IMR-90 (cell line): ENCODE data around the gene RNASE12. TPM values are rescaled to one million over a fixed set of nuclear protein-coding genes. Genes with fewer than 3 reads are reported as not detected.

Experiments
- ATAC-seq: fragments of 200-7000 bp; cut with Tn5 transposase; 2 replicates; pipeline ENCODE4 v1.9.1; 2020; ENCODE audit warnings: low read depth, mild to moderate bottlenecking, moderate library complexity
- BruUV-seq: library from RNA; stranded (reverse); fragments of 400-500 nt; replicated peaks from 2 replicates; lab custom pipeline; 2021; lab: Mats Ljungman, UMichigan
- CTCF ChIA-PET: fragments of 300-600 bp; formaldehyde crosslinking; extraction: SDS; loops from one replicate; lab custom pipeline; 2021; ENCODE audit warnings: antibody characterized with exemption; lab: Yijun Ruan, JAX
- POLR2A ChIA-PET: fragments of 300-600 bp; sonication (Branson Sonifier 250); formaldehyde crosslinking; loops from one replicate; lab custom pipeline; 2022; ENCODE audit warnings: antibody characterized with exemption; ENCODE audit not compliant: unreplicated experiment; lab: Charles Lee
- DNase-seq: peaks from one replicate; pipeline ENCODE4 v3.0.0; 2013
- H2AFZ ChIP-seq: replicated peaks from 2 replicates; pipeline ENCODE3; 2013; ENCODE audit warnings: low read length, mild to moderate bottlenecking; ENCODE audit not compliant: poor library complexity
- H2AK5ac ChIP-seq: 2 replicates; pipeline ENCODE4 v1.6.1; 2013; ENCODE audit warnings: low read depth, low read length, inconsistent platforms
- H2AK9ac ChIP-seq: replicated peaks from 2 replicates; pipeline ENCODE3; 2013; ENCODE audit warnings: mild to moderate bottlenecking, low read depth, low read length, moderate library complexity; ENCODE audit not compliant: poor library complexity
- H2BK120ac ChIP-seq: 2 replicates; pipeline ENCODE4 v1.6.1; 2013; ENCODE audit warnings: low read depth, low read length, inconsistent platforms
- H2BK15ac ChIP-seq: 3 replicates; pipeline ENCODE4 v1.6.1; 2013; ENCODE audit warnings: low read depth, low read length, inconsistent platforms
- H2BK20ac ChIP-seq: 2 replicates; pipeline ENCODE4 v1.6.1; 2013; ENCODE audit warnings: low read depth, mild to moderate bottlenecking, inconsistent platforms, low read length, moderate library complexity
- H2BK5ac ChIP-seq: 2 replicates; pipeline ENCODE4 v1.6.1; 2013; ENCODE audit warnings: mild to moderate bottlenecking, low read depth, low read length, inconsistent platforms; ENCODE audit not compliant: poor library complexity, severe bottlenecking
- H3K14ac ChIP-seq: replicated peaks from 2 replicates; pipeline ENCODE4 v1.6.1; 2013; ENCODE audit warnings: low read depth, low read length, inconsistent platforms
- H3K18ac ChIP-seq: 2 replicates; pipeline ENCODE4 v1.6.1; 2013; ENCODE audit warnings: low read depth, low read length, control low read depth
- H3K23ac ChIP-seq: 2 replicates; pipeline ENCODE4 v1.6.1; 2013; ENCODE audit warnings: low read depth, low read length, inconsistent platforms
- H3K27ac ChIP-seq: 2 replicates; pipeline ENCODE4 v1.5.1; 2013; ENCODE audit warnings: mild to moderate bottlenecking, control low read depth, low read length; ENCODE audit not compliant: insufficient read depth
- H3K27me3 ChIP-seq: 2 replicates; pipeline ENCODE4 v1.6.1; 2013; ENCODE audit warnings: low read length; ENCODE audit not compliant: control insufficient read depth, insufficient read depth
- H3K36me3 ChIP-seq: 2 replicates; pipeline ENCODE4 v1.6.1; 2013; ENCODE audit warnings: low read length, mixed read lengths; ENCODE audit not compliant: control insufficient read depth, insufficient read depth
- H3K4ac ChIP-seq: 2 replicates; pipeline ENCODE4 v1.6.1; 2013; ENCODE audit warnings: low read depth, low read length, inconsistent platforms
- H3K4me1 ChIP-seq: 2 replicates; pipeline ENCODE4 v1.6.1; 2013; ENCODE audit warnings: low read length, mixed read lengths; ENCODE audit not compliant: control insufficient read depth, insufficient read depth
- H3K4me2 ChIP-seq: 2 replicates; pipeline ENCODE4 v1.6.1; 2013; ENCODE audit warnings: low read depth, mild to moderate bottlenecking, control low read depth, low read length, moderate library complexity
- H3K4me3 ChIP-seq: 2 replicates; pipeline ENCODE4 v1.5.1; 2013; ENCODE audit warnings: low read depth, mild to moderate bottlenecking, control low read depth, low read length, moderate library complexity; ENCODE audit not compliant: insufficient read depth
- H3K56ac ChIP-seq: 2 replicates; pipeline ENCODE4 v1.6.1; 2013; ENCODE audit warnings: low read length, inconsistent platforms; ENCODE audit not compliant: insufficient read depth; ENCODE audit errors: extremely low read depth
- H3K79me1 ChIP-seq, 2 experiments: 2 replicates each; pipeline ENCODE4 v1.6.1; 2013; ENCODE audit warnings: low read length in 2 of 2, inconsistent platforms in 1 of 2, low read depth in 1 of 2
- H3K9ac ChIP-seq: 2 replicates; pipeline ENCODE4 v1.6.1; 2013; ENCODE audit warnings: low read depth, low read length, control low read depth
- H3K9me1 ChIP-seq: 2 replicates; pipeline ENCODE4 v1.6.1; 2013; ENCODE audit warnings: low read length, inconsistent platforms; ENCODE audit not compliant: insufficient read depth
- H3K9me3 ChIP-seq: 2 replicates; pipeline ENCODE4 v1.6.1; 2013; ENCODE audit warnings: low read length; ENCODE audit not compliant: control insufficient read depth, insufficient read depth
- H4K20me1 ChIP-seq: 2 replicates; pipeline ENCODE4 v1.6.1; 2013; ENCODE audit warnings: low read length, inconsistent platforms; ENCODE audit not compliant: insufficient read depth
- H4K5ac ChIP-seq: 2 replicates; pipeline ENCODE4 v1.6.1; 2013; ENCODE audit warnings: mild to moderate bottlenecking, low read depth, low read length, control low read depth
- H4K8ac ChIP-seq, 2 experiments: 2 replicates each; pipeline ENCODE4 v1.6.1; 2013; ENCODE audit warnings: low read depth in 2 of 2, low read length in 2 of 2, control low read depth in 1 of 2, inconsistent platforms in 1 of 2
- H4K91ac ChIP-seq: 2 replicates; pipeline ENCODE4 v1.6.1; 2013; ENCODE audit warnings: low read depth, low read length, inconsistent platforms; ENCODE audit not compliant: insufficient read depth
- BHLHE40 ChIP-seq: fragments of 150-350 bp; IDR thresholded peaks from 2 replicates; pipeline ENCODE4 v1.6.1; 2016; ENCODE audit warnings: mild to moderate bottlenecking, low read depth, low read length
- CEBPB ChIP-seq: IDR thresholded peaks from 2 replicates; pipeline ENCODE4 v1.6.1; 2012; ENCODE audit warnings: low read depth, low read length, improper control_type of control experiment
- CHD1 ChIP-seq: IDR thresholded peaks from 2 replicates; pipeline ENCODE4 v1.6.1; 2012; ENCODE audit warnings: low read depth, low read length, improper control_type of control experiment
- CTCF ChIP-seq: conservative IDR thresholded peaks from 2 replicates; pipeline ENCODE4 v1.5.1; 2012; ENCODE audit warnings: mild to moderate bottlenecking, low read depth, low read length, improper control_type of control experiment
- ELK1 ChIP-seq: fragments of 150-350 bp; IDR thresholded peaks from 2 replicates; pipeline ENCODE4 v1.6.1; 2016; ENCODE audit warnings: low read depth, mild to moderate bottlenecking, low read length, moderate library complexity, borderline replicate concordance
- FOS ChIP-seq: fragments of 150-350 bp; IDR thresholded peaks from 2 replicates; pipeline ENCODE4 v1.6.1; 2016; ENCODE audit warnings: low read depth, low read length
- MAFK ChIP-seq: IDR thresholded peaks from 2 replicates; pipeline ENCODE4 v1.6.1; 2012; ENCODE audit warnings: low read depth, low read length, improper control_type of control experiment
- MAZ ChIP-seq: IDR thresholded peaks from 2 replicates; pipeline ENCODE4 v1.6.1; 2012; ENCODE audit warnings: low read depth, mild to moderate bottlenecking, low read length, improper control_type of control experiment, moderate library complexity, borderline replicate concordance
- MXI1 ChIP-seq: IDR thresholded peaks from 2 replicates; pipeline ENCODE4 v1.6.1; 2012; ENCODE audit warnings: low read depth, mild to moderate bottlenecking, low read length, moderate library complexity, borderline replicate concordance
- NFE2L2 ChIP-seq: fragments of 150-350 bp; IDR thresholded peaks from 2 replicates; pipeline ENCODE4 v1.6.1; 2016; ENCODE audit warnings: low read depth, mild to moderate bottlenecking, low read length
- POLR2A ChIP-seq: IDR thresholded peaks from 2 replicates; pipeline ENCODE4 v1.6.1; 2012; ENCODE audit warnings: mild to moderate bottlenecking, low read depth, low read length
- RAD21 ChIP-seq: IDR thresholded peaks from 2 replicates; pipeline ENCODE4 v1.6.1; 2012; ENCODE audit warnings: low read length, improper control_type of control experiment
- RCOR1 ChIP-seq: IDR thresholded peaks from 2 replicates; pipeline ENCODE4 v1.6.1; 2012; ENCODE audit warnings: mild to moderate bottlenecking, low read length, improper control_type of control experiment; ENCODE audit not compliant: insufficient replicate concordance
- RFX5 ChIP-seq: IDR thresholded peaks from 2 replicates; pipeline ENCODE4 v1.8.0; 2012; ENCODE audit warnings: low read depth, mild to moderate bottlenecking, low read length, moderate library complexity
- SMC3 ChIP-seq: fragments of 150-350 bp; IDR thresholded peaks from 2 replicates; pipeline ENCODE4 v1.6.1; 2016; ENCODE audit warnings: low read depth, mild to moderate bottlenecking, antibody characterized with exemption, low read length, moderate library complexity
- USF2 ChIP-seq: fragments of 150-350 bp; IDR thresholded peaks from 2 replicates; pipeline ENCODE4 v1.6.1; 2017; ENCODE audit warnings: mild to moderate bottlenecking, antibody characterized with exemption, low read length, low read depth
- WGBS, 2 experiments: methylation state at CpG; one replicate each; pipeline versions ENCODE4 v1.1.5 to v1.1.7; 2013; ENCODE audit warnings: missing lambda C conversion rate in 2 of 2; ENCODE audit not compliant: insufficient read length in 1 of 2; ENCODE audit errors: extremely low coverage in 2 of 2; 5-methylcytosine and 5-hydroxymethylcytosine counted together
- dilution Hi-C: fragments of 300-500 bp; cut with HindIII; formaldehyde crosslinking; loops from one replicate; pipeline ENCODE4 v1.14.3; 2018; ENCODE audit warnings: low sequenced_read_pairs; ENCODE audit not compliant: unreplicated experiment
- in situ Hi-C: fragments of 300-500 bp; cut with MboI; formaldehyde crosslinking; loops from 3 replicates; pipeline ENCODE4 v1.14.3; 2019; ENCODE audit warnings: low sequenced_read_pairs, inconsistent platforms, mixed read lengths
- intact Hi-C: fragments of 100-400 bp; cut with micrococcal nuclease; formaldehyde crosslinking; loops from 2 replicates; pipeline ENCODE4 v1.10.0; 2022
- polyA plus RNA-seq, 3 experiments: library from polyadenylated mRNA; depleted of rRNA; stranded (reverse); fragments of >200 nt; gene quantifications; 2 replicates each; pipeline ENCODE4 v1.2.3, GENCODE V29; 2012; ENCODE audit warnings: low replicate concordance in 1 of 3
- total RNA-seq: library from RNA; depleted of rRNA; stranded (reverse); fragments of >200 nt; gene quantifications from 2 replicates; pipeline ENCODE4 v1.2.3, GENCODE V29; 2012

RNASE12 gene
- total and polyA plus RNA-seq, 2 of the 4 experiments (the other 2 are of a cell fraction) = not detected

- Histone ChIP-seq H3K9me1 (no peaks in the 10 kb centered on the region), H2AK9ac (no peak overlapping the region), H3K14ac (no peak overlapping the region), H3K18ac (no peak overlapping the region), H3K4me1 (no peaks in the 10 kb centered on the region), H2BK5ac (no peak overlapping the region), H3K36me3 (no peaks in the 10 kb centered on the region), H4K91ac (no peak overlapping the region), H3K9ac (no peak overlapping the region), H2BK15ac (no peak overlapping the region), H3K4me2 (no peak overlapping the region), H3K23ac (no peak overlapping the region), H3K27me3 (no peaks in the 10 kb centered on the region), H3K4me3 (no peak overlapping the region), H4K5ac (no peak overlapping the region), H2AFZ (no peak overlapping the region), H2BK120ac (no peak overlapping the region), H3K56ac (no peak overlapping the region), H3K9me3 (0 out of 2 replicates have a peak, but pooled peaks cover 1% of the 10 kb centered on the region), H3K4ac (no peak overlapping the region), H3K79me1 (no peaks in the 10 kb centered on the region), H3K27ac (no peak overlapping the region), H2BK20ac (no peak overlapping the region), H2AK5ac (no peak overlapping the region), H4K20me1 (no peaks in the 10 kb centered on the region), H4K8ac (no peak overlapping the region)
- ATAC-seq = no peak
- dilution Hi-C loops (no loop called here), in situ Hi-C loops (no loop called here), intact Hi-C loops (no loop called here)
- CTCF ChIA-PET = no interaction called here
- no peak for TF ChIP-seq NFE2L2
- TF ChIP-seq SMC3 = no peak
- TF ChIP-seq BHLHE40 = no peak
- TF ChIP-seq RAD21 = no peak
- no peak for TF ChIP-seq MAZ
- TF ChIP-seq ELK1 = no peak
- TF ChIP-seq RFX5 = no peak
- TF ChIP-seq MAFK = no peak
- TF ChIP-seq POLR2A = no peak
- TF ChIP-seq FOS = no peak
- TF ChIP-seq CHD1 = no peak
- no peak for TF ChIP-seq MXI1
- TF ChIP-seq USF2 = no peak
- no peak for TF ChIP-seq CEBPB
- TF ChIP-seq RCOR1 = no peak
- TF ChIP-seq CTCF = no peak
- no peak for DNase-seq
- WGBS, 2 experiments = 50% methylated on average over 1 of the region's 3 CpGs; no CpG with 5 or more reads in 1 of the 2 experiments
- POLR2A ChIA-PET = no interaction called here
- BruUV-seq = no TSS peak
Observed at GRCh38 chr14:20568393-20568792, 22.8 kb downstream of the RNASE12 start.
